ENCODE results near the gene PRR22.

DNA sequence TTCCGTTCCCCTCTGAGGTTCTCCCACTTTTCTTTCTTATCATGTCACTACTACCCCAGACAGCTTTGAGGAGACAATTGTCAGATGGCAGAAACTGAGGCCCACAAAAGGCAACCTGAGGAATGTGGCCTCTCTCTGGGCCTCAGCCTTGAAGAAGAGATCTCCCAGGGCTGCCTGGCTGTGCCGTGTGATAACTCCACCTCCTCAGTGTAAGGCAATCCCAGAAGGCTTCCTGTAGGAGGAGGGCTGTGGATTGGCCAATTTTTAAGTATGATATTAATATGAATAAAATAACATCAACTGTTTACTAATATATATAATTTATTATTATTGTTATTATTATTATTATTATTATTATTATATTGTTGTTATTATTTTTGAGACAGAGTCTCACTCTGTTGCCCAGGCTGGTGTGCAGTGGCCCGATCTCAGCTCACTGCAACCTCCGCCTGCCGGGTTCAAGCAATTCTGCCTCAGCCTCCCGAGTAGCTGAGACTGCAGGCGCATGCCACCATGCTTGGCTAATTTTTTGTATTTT is 10.9 kb upstream of the PRR22 start:
- TF ChIP-seq, protein P1, sequence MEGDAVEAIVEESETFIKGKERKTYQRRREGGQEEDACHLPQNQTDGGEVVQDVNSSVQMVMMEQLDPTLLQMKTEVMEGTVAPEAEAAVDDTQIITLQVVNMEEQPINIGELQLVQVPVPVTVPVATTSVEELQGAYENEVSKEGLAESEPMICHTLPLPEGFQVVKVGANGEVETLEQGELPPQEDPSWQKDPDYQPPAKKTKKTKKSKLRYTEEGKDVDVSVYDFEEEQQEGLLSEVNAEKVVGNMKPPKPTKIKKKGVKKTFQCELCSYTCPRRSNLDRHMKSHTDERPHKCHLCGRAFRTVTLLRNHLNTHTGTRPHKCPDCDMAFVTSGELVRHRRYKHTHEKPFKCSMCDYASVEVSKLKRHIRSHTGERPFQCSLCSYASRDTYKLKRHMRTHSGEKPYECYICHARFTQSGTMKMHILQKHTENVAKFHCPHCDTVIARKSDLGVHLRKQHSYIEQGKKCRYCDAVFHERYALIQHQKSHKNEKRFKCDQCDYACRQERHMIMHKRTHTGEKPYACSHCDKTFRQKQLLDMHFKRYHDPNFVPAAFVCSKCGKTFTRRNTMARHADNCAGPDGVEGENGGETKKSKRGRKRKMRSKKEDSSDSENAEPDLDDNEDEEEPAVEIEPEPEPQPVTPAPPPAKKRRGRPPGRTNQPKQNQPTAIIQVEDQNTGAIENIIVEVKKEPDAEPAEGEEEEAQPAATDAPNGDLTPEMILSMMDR (IDR thresholded peaks at IDR 0.05; ENCODE audit: low read depth, low read length, poor library complexity, severe bottlenecking), result no peak
- no peak for TF ChIP-seq EZH2phosphoT487 (IDR thresholded peaks at IDR 0.05; ENCODE audit: borderline replicate concordance, low read length)
